CD14-positive monocyte (primary cell): ENCODE results near the gene AIF1. TPM values are rescaled to one million over a fixed set of nuclear protein-coding genes. Genes with fewer than 3 reads are reported as not detected.
A peak's percentile ranks its signal among the peaks of the same experiment; 100 is the strongest.

Experiments
- DNase-seq, 3 donors: peaks; one replicate each; pipeline ENCODE4 v3.0.0-alpha.2; 2011 to 2022
- H2AFZ ChIP-seq: 2 replicates; pipeline ENCODE4 v1.6.0; 2012; ENCODE audit warnings: mild to moderate bottlenecking, low read depth, low read length, inconsistent platforms; ENCODE audit not compliant: insufficient read depth, poor library complexity, severe bottlenecking
- H3K27ac ChIP-seq, 2 donors: 1 replicate in 1 of 2; 2 replicates in 1 of 2; pipeline ENCODE4 v1.5.1; 2012 to 2013; ENCODE audit warnings: low read length in 2 of 2, control low read depth in 1 of 2, inconsistent platforms in 1 of 2, low read depth in 1 of 2, mild to moderate bottlenecking in 1 of 2
- H3K27me3 ChIP-seq, 2 donors: one replicate each; pipeline versions ENCODE4 v1.6.0 to v1.6.1; 2011 to 2013; ENCODE audit warnings: low read length in 2 of 2; ENCODE audit not compliant: control insufficient read depth in 2 of 2, insufficient read depth in 2 of 2
- H3K36me3 ChIP-seq, 2 donors: replicated peaks in 1 of 2; 1 replicate in 1 of 2; 2 replicates in 1 of 2; pipeline versions ENCODE4 v1.5.1 to v1.6.1; 2012 to 2013; ENCODE audit warnings: low read length in 2 of 2, control low read depth in 1 of 2, inconsistent platforms in 1 of 2, mild to moderate bottlenecking in 1 of 2; ENCODE audit not compliant: insufficient read depth in 2 of 2, control insufficient read depth in 1 of 2
- H3K4me1 ChIP-seq, 2 donors: 1 replicate in 1 of 2; 2 replicates in 1 of 2; pipeline versions ENCODE4 v1.5.1 to v1.6.1; 2012 to 2013; ENCODE audit warnings: low read length in 2 of 2, control low read depth in 1 of 2, inconsistent platforms in 1 of 2, mild to moderate bottlenecking in 1 of 2, moderate library complexity in 1 of 2; ENCODE audit not compliant: insufficient read depth in 2 of 2, control insufficient read depth in 1 of 2
- H3K4me2 ChIP-seq: replicated peaks from 2 replicates; pipeline ENCODE3; 2012; ENCODE audit warnings: low read length, moderate library complexity, mild to moderate bottlenecking; ENCODE audit not compliant: poor library complexity, severe bottlenecking; ENCODE audit errors: extremely low read depth
- H3K4me3 ChIP-seq, 3 experiments: fragments of 200-600 bp in 1 of 3; sonication (generic) in 1 of 3; replicated peaks in 1 of 3; 1 replicate in 2 of 3; 2 replicates in 1 of 3; pipeline ENCODE4 v1.5.1; 2011 to 2013; ENCODE audit warnings: low read length in 3 of 3, mild to moderate bottlenecking in 3 of 3, control low read depth in 2 of 3, low read depth in 2 of 3, inconsistent platforms in 1 of 3, moderate library complexity in 1 of 3
- H3K79me2 ChIP-seq: 2 replicates; pipeline ENCODE4 v1.6.0; 2012; ENCODE audit warnings: mild to moderate bottlenecking, control low read depth, inconsistent platforms, low read length, moderate library complexity; ENCODE audit not compliant: insufficient read depth
- H3K9ac ChIP-seq: 2 replicates; pipeline ENCODE4 v1.6.0; 2017; ENCODE audit warnings: low read length, mild to moderate bottlenecking; ENCODE audit not compliant: insufficient read depth, poor library complexity, severe bottlenecking
- H3K9me3 ChIP-seq, 2 donors: replicated peaks in 1 of 2; 1 replicate in 1 of 2; 2 replicates in 1 of 2; pipeline versions ENCODE4 v1.5.1 to v1.6.1; 2012 to 2013; ENCODE audit warnings: low read length in 2 of 2, control low read depth in 1 of 2; ENCODE audit not compliant: control insufficient read depth in 1 of 2, insufficient read depth in 1 of 2
- H4K20me1 ChIP-seq: 2 replicates; pipeline ENCODE4 v1.6.0; 2012; ENCODE audit warnings: mild to moderate bottlenecking, low read length, control low read depth, moderate library complexity; ENCODE audit not compliant: insufficient read depth
- H3K27ac Mint-ChIP-seq, 7 donors: one replicate each; pipeline ENCODE4 v1.8.0; 2020; ENCODE audit warnings: mild to moderate bottlenecking in 7 of 7, mixed read lengths in 7 of 7, moderate library complexity in 6 of 7, inconsistent platforms in 2 of 7
- H3K27me3 Mint-ChIP-seq, 3 donors: one replicate each; pipeline ENCODE4 v1.8.0; 2021 to 2022; ENCODE audit warnings: low read depth in 3 of 3, mild to moderate bottlenecking in 3 of 3, mixed read lengths in 3 of 3, moderate library complexity in 3 of 3, inconsistent platforms in 1 of 3
- H3K36me3 Mint-ChIP-seq, 2 donors: one replicate each; pipeline ENCODE4 v1.8.0; 2020; ENCODE audit warnings: mixed read lengths in 2 of 2, inconsistent platforms in 1 of 2, mild to moderate bottlenecking in 1 of 2
- H3K4me1 Mint-ChIP-seq: one replicate; pipeline ENCODE4 v1.8.0; 2020; ENCODE audit warnings: mild to moderate bottlenecking, mixed read lengths
- H3K4me3 Mint-ChIP-seq, 2 donors: one replicate each; pipeline ENCODE4 v1.8.0; 2020; ENCODE audit warnings: mild to moderate bottlenecking in 2 of 2, mixed read lengths in 2 of 2, moderate library complexity in 1 of 2
- H3K9me3 Mint-ChIP-seq, 7 donors: one replicate each; pipeline ENCODE4 v1.8.0; 2020 to 2022; ENCODE audit warnings: mixed read lengths in 7 of 7, mild to moderate bottlenecking in 6 of 7, moderate library complexity in 6 of 7, inconsistent platforms in 2 of 7
- CTCF ChIP-seq: fragments of 200-600 bp; IDR thresholded peaks from one replicate; pipeline ENCODE4 v1.8.0; 2022; ENCODE audit warnings: antibody characterized with exemption, mild to moderate bottlenecking
- WGBS: methylation state at CpG from one replicate; pipeline ENCODE4 v1.1.5; 2013; ENCODE audit warnings: missing lambda C conversion rate; ENCODE audit not compliant: insufficient coverage; 5-methylcytosine and 5-hydroxymethylcytosine counted together
- intact Hi-C, 2 donors: fragments of 100-400 bp; cut with micrococcal nuclease; formaldehyde crosslinking; loops; one replicate each; pipeline versions ENCODE4 v1.15.0 to v1.15.1; 2023
- polyA plus RNA-seq, 3 donors: library from polyadenylated mRNA; depleted of rRNA in 1 of 3; unstranded in 2 of 3; stranded (reverse) in 1 of 3; fragments of 300-500 nt in 2 of 3; fragments of >200 nt in 1 of 3; fragmentation: Illumina TruSeq in 2 of 3; gene quantifications; 1 replicate in 2 of 3; 2 replicates in 1 of 3; pipeline ENCODE4 v1.2.3, GENCODE V29; 2012 to 2021

The AIF1 gene
- polyA plus RNA-seq, 3 donors, result 952 to 2,310 (median 2,275) TPM

GRCh38 chr6:31567531-31568370, 47.3 kb upstream of the AIF1 start:
- Histone ChIP-seq H3K79me2 (no peaks in the 10 kb centered on the region), H3K27me3 (no peaks in the 10 kb centered on the region), H3K27ac (peak overlapping the region; percentile 88 to 96), H2AFZ (no peak overlapping the region), H3K36me3 (no peaks in the 10 kb centered on the region), H3K9ac (peak overlapping the region; percentile 53), H4K20me1 (no peaks in the 10 kb centered on the region), H3K4me3 (peak overlapping the region in 1 of 3 experiments; percentile 41), H3K4me2 (peak overlapping the region; percentile 55), H3K4me1 (peaks cover 41 to 46% of the 10 kb centered on the region in 2 donors), H3K9me3 (no peaks in the 10 kb centered on the region)
- peak in 1 of 3 donors; percentile 45 for DNase-seq
- Mint-ChIP-seq H3K4me1 (peaks cover 59% of the 10 kb centered on the region), H3K36me3 (peaks cover 4 to 6% of the 10 kb centered on the region in 2 donors), H3K27ac (peak overlapping the region; percentile 90 to 99 (median 97)), H3K27me3 (peaks cover 1 to 6% (median 2%) of the 10 kb centered on the region in 3 donors), H3K9me3 (peaks cover 0 to 2% (median 0%) of the 10 kb centered on the region in 7 donors), H3K4me3 (peak overlapping the region; percentile 42 to 77)
- WGBS, result 62% methylated on average over 7 of the region's 9 CpGs
- TF ChIP-seq CTCF, result no peak
- intact Hi-C loops, result loop anchor here in 1 of 2 donors (1.0 kb wide), 1 partner anchor 7 kb away; no protein-coding TSS in a partner anchor

GRCh38 chr6:31568537-31568961, 46.5 kb upstream of the AIF1 start:
- no peak overlapping the region for H2AFZ ChIP-seq
- Mint-ChIP-seq H3K27ac (peak overlapping the region; percentile 90 to 99 (median 97)), H3K27me3 (peaks cover 1 to 7% (median 2%) of the 10 kb centered on the region in 3 donors), H3K9me3 (peaks cover 0 to 2% (median 0%) of the 10 kb centered on the region in 7 donors), H3K4me1 (peaks cover 52% of the 10 kb centered on the region), H3K36me3 (peaks cover 4 to 6% of the 10 kb centered on the region in 2 donors), H3K4me3 (peak overlapping the region; percentile 42 to 77)
- H3K27me3 ChIP-seq, result no peaks in the 10 kb centered on the region
- peak overlapping the region; percentile 88 to 96 for H3K27ac ChIP-seq
- peak overlapping the region in 1 of 3 experiments; percentile 41 for H3K4me3 ChIP-seq
- no peaks in the 10 kb centered on the region for H3K79me2 ChIP-seq
- WGBS, result 3% methylated on average over 3 of the region's 3 CpGs
- intact Hi-C loops, result loop anchor here in 1 of 2 donors (1.0 kb wide), 1 partner anchor 8 kb away; no protein-coding TSS in a partner anchor
- peak; percentile 93 to 99 (median 97) for DNase-seq
- H4K20me1 ChIP-seq, result no peaks in the 10 kb centered on the region
- H3K4me1 ChIP-seq, result peaks cover 33 to 38% of the 10 kb centered on the region in 2 donors
- peak overlapping the region; percentile 53 for H3K9ac ChIP-seq
- no peaks in the 10 kb centered on the region for H3K36me3 ChIP-seq
- peak overlapping the region; percentile 55 for H3K4me2 ChIP-seq
- TF ChIP-seq CTCF, result no peak
- no peaks in the 10 kb centered on the region for H3K9me3 ChIP-seq
